ENCODE data around the gene RAMACL. TPM values are rescaled to one million over a fixed set of nuclear protein-coding genes. Genes with fewer than 3 reads are reported as not detected.

The RAMACL gene
- total RNA-seq, 1 experiment from 2014 or later, result 0.15 TPM

DNA sequence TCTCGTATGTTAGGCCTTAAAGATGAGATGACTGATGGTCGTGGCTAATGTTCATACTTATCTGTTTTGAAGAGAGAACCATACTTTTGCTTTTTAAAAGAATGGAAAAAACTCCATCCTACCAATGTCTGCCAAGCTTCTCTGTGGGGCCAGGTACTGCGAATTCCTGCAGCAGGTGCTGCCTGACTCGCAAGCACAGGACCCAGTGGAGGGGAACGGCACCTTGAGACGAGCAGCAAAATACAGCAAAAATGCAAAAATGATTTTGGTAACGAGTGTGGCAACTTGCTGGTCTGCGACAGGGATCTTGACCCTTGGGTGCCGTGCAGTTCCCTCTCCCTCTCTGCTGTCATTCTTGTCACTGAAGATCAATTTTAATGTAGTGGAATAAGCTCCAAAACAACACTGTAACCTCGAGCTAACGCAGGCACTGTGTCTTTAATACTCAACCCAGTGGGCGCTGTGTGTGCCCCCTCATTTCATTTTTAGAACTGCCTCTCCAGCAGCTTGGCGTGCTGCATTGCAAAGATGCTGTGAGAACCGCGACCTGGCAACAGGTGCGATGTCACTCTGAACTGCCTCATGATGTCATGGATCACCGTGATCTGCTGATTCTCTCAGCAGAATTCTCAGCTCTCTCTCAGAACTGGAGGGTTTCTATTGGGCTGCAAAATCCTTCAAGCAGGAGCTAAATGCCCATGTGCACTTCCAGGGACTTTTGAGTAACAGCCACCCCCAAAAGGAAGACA is 51.6 kb downstream of the RAMACL start:
- no peak for DNase-seq (ENCODE audit: low read depth, low spot score)
- no peak overlapping the region for H3K9ac ChIP-seq (ENCODE audit: low read length)
- H3K27ac ChIP-seq (ENCODE audit: low read depth, low read length), result no peak overlapping the region
- TF ChIP-seq ELF1 (IDR thresholded peaks at IDR 0.05; ENCODE audit: borderline replicate concordance, low read depth), result no peak
- no peak for TF ChIP-seq FOSL1 (IDR thresholded peaks at IDR 0.05; ENCODE audit: low read depth)
- TF ChIP-seq POLR2AphosphoS5 (IDR thresholded peaks at IDR 0.05; ENCODE audit: low read depth, low read length), result no peak
- TF ChIP-seq RAD21 (IDR thresholded peaks at IDR 0.05; ENCODE audit: low read depth), result no peak
- TF ChIP-seq SRF (IDR thresholded peaks at IDR 0.05; ENCODE audit: low read depth), result no peak
- no peak for TF ChIP-seq YY1 (IDR thresholded peaks at IDR 0.05; ENCODE audit: extremely low read depth, insufficient replicate concordance, low read depth, low read length)
- no peak for TF ChIP-seq TCF7L2 (IDR thresholded peaks at IDR 0.05; ENCODE audit: borderline replicate concordance, extremely low read depth, insufficient read depth, insufficient read length)
- TF ChIP-seq, protein P1, sequence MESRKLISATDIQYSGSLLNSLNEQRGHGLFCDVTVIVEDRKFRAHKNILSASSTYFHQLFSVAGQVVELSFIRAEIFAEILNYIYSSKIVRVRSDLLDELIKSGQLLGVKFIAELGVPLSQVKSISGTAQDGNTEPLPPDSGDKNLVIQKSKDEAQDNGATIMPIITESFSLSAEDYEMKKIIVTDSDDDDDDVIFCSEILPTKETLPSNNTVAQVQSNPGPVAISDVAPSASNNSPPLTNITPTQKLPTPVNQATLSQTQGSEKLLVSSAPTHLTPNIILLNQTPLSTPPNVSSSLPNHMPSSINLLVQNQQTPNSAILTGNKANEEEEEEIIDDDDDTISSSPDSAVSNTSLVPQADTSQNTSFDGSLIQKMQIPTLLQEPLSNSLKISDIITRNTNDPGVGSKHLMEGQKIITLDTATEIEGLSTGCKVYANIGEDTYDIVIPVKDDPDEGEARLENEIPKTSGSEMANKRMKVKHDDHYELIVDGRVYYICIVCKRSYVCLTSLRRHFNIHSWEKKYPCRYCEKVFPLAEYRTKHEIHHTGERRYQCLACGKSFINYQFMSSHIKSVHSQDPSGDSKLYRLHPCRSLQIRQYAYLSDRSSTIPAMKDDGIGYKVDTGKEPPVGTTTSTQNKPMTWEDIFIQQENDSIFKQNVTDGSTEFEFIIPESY (IDR thresholded peaks at IDR 0.05; ENCODE audit: extremely low read depth, insufficient replicate concordance, low read length), result no peak
- no peak for TF ChIP-seq SP1 (IDR thresholded peaks at IDR 0.05; ENCODE audit: low read depth)
- no peak for TF ChIP-seq CBX3 (IDR thresholded peaks at IDR 0.05; ENCODE audit: low read depth)
- TF ChIP-seq EZH2phosphoT487 (IDR thresholded peaks at IDR 0.05; ENCODE audit: borderline replicate concordance), result no peak
- no peak for TF ChIP-seq ZFX (IDR thresholded peaks at IDR 0.05)
- no peak overlapping the region for H2AFZ ChIP-seq (ENCODE audit: low read depth, low read length, poor library complexity, severe bottlenecking)
- no peaks in the 10 kb centered on the region for H3K36me3 ChIP-seq (ENCODE audit: control insufficient read depth in 1 of 2, insufficient read depth in 2 of 2, low read length in 2 of 2)
- no peaks in the 10 kb centered on the region for H3K79me2 ChIP-seq (ENCODE audit: insufficient read depth, low read length)
- no peak overlapping the region for H3K4me2 ChIP-seq (ENCODE audit: low read length)
- intact Hi-C loops (cut with micrococcal nuclease), result loop anchor here (5.0 to 10.0 kb wide), 2 partner anchors 92 to 460 kb away; partner anchors contain the start of genes CEP43 and RPS6KA2
- RAD21 ChIA-PET (ENCODE audit: low non-redundant PET in 1 of 2, low total read pairs in 2 of 2, uncharacterized antibody in 2 of 2, unreplicated experiment in 2 of 2), result no interaction called here
- H4K20me1 ChIP-seq (ENCODE audit: insufficient read depth), result no peaks in the 10 kb centered on the region
- H3K4me3 ChIP-seq (replicated peaks in 1 of 2; ENCODE audit: low read depth in 1 of 2, low read length in 2 of 2), result no peak overlapping the region
- CTCF ChIA-PET, result no interaction called here
- H3K27me3 ChIP-seq (ENCODE audit: insufficient read depth, low read length), result no peaks in the 10 kb centered on the region
- BruUV-seq (replicated peaks), result no TSS peak
- peaks cover 12 to 19% of the 10 kb centered on the region in 2 experiments for H3K4me1 ChIP-seq (ENCODE audit: control insufficient read depth in 1 of 2, insufficient read depth in 2 of 2, low read length in 2 of 2)
- no peak for ATAC-seq
- POLR2A ChIA-PET, result no interaction called here
- H3K9me2 ChIP-seq (ENCODE audit: insufficient read depth), result no peaks in the 10 kb centered on the region
- H3K9me3 ChIP-seq (ENCODE audit: control insufficient read depth in 1 of 2, insufficient read depth in 1 of 2, low read depth in 1 of 2, low read length in 2 of 2), result no peaks in the 10 kb centered on the region

Data from HCT116 (cell line).